Ishikawa (cell line): ENCODE measurements around the gene PHF21A.

ENCODE experiments used
- CEBPB ChIP-seq: IDR thresholded peaks from 2 replicates; pipeline ENCODE4 v1.6.1; 2012
- CREB1 ChIP-seq: IDR thresholded peaks from 2 replicates; pipeline ENCODE4 v1.6.1; 2012; ENCODE audit warnings: low read depth
- EGR1 ChIP-seq: IDR thresholded peaks from 2 replicates; pipeline ENCODE4 v1.6.1; 2012
- EP300 ChIP-seq: IDR thresholded peaks from 2 replicates; pipeline ENCODE4 v1.6.1; 2012; ENCODE audit warnings: borderline replicate concordance
- FOXM1 ChIP-seq: IDR thresholded peaks from 2 replicates; pipeline ENCODE4 v1.6.1; 2012; ENCODE audit warnings: low read depth, borderline replicate concordance
- NFIC ChIP-seq: IDR thresholded peaks from 2 replicates; pipeline ENCODE4 v1.6.1; 2012
- RAD21 ChIP-seq: IDR thresholded peaks from 2 replicates; pipeline ENCODE4 v1.6.1; 2012; ENCODE audit warnings: low read depth
- REST ChIP-seq: IDR thresholded peaks from 2 replicates; pipeline ENCODE4 v1.6.1; 2012; ENCODE audit warnings: low read depth, mild to moderate bottlenecking
- TAF1 ChIP-seq: IDR thresholded peaks from 2 replicates; pipeline ENCODE4 v1.6.1; 2012; ENCODE audit warnings: low read depth, mild to moderate bottlenecking
- TEAD4 ChIP-seq: IDR thresholded peaks from 2 replicates; pipeline ENCODE4 v1.6.1; 2012
- YY1 ChIP-seq: IDR thresholded peaks from 2 replicates; pipeline ENCODE4 v1.6.1; 2012; ENCODE audit warnings: low read depth
- TF ChIP-seq, protein P1 (sequence below): IDR thresholded peaks from 2 replicates; pipeline ENCODE4 v1.6.1; 2012

GRCh38 chr11:46049325-46049897 is 71.8 kb downstream of the PHF21A start:
- TF ChIP-seq YY1 (no peak), NFIC (no peak), EGR1 (no peak), CEBPB (no peak), TAF1 (no peak), TEAD4 (no peak), EP300 (no peak), REST (no peak), CREB1 (no peak), FOXM1 (no peak), RAD21 (no peak)
- TF ChIP-seq, protein P1, sequence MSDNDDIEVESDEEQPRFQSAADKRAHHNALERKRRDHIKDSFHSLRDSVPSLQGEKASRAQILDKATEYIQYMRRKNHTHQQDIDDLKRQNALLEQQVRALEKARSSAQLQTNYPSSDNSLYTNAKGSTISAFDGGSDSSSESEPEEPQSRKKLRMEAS: no peak
